DMS 273 treated with DMSO at 0.1 percent for 48 hours (cell line): ENCODE results near the gene KLHL7.
"Not testable (repeated sequence)": the region's sequence is repeated elsewhere in the genome, so short reads cannot be mapped to it uniquely, and the experiment has no call there.

Experiments
- DNase-seq: peaks from one replicate; lab custom pipeline; 2025; lab: John Stamatoyannopoulos, UW

Gene KLHL7

DNA sequence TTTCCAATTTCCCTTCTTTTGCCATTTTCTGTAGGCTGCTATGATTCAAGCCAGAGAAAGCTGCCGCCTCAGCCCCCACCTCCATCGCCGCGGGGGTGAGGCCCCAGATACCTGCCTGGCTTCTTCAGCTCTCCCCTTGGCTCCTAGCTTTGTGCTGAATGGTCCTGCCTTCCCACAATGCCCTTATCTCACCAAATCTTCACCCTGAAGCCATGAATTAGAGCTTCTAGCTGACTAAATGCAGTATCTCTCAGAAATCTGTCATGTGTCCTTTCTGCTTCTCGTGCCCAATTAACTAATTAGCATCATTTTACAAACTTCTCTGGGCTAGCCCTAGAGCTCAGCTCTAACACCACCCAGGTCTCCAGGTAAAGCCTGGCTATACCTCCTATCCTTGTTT lies 108.8 kb downstream of the KLHL7 start:
- DNase-seq, result no peak

DNA sequence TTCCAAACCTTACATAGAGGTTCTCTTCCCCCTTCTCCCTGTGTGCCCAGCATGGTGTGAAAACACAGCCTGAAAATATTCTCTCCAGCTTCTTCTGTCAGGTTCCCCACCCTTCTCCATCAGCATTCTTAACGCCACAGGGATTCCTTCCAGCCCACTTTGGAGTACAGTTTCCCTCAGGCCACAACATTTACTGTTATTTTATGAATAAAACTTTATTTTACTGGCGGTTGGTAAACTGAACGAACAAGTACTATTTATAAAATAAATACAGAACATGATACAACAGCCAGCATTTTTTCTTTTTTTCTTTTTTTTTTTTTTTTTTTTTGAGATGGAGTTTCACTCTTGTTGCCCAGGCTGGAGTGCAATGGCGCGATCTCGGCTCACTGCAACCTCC lies 109.4 kb downstream of the KLHL7 start:
- no peak for DNase-seq

DNA sequence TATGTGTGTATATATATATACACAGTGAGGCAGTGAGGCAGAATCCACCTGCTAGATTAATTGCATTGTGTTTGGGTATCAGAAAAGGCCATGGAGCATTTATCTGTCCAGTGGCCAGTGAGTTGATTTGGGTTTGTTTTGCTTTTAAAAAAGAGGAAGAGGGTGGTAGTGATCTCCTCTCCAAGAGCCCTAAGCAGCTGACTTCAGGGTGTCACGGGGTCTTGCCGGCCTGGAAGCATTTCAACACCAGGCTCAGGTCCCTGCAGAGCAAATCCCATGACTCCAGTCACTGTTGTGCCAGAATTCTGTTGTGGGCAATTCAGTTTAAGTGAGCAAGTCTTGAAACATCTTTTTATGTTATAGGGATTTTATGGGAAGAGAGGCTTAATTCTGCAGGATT lies 110.4 kb downstream of the KLHL7 start:
- DNase-seq, result no peak

DNA sequence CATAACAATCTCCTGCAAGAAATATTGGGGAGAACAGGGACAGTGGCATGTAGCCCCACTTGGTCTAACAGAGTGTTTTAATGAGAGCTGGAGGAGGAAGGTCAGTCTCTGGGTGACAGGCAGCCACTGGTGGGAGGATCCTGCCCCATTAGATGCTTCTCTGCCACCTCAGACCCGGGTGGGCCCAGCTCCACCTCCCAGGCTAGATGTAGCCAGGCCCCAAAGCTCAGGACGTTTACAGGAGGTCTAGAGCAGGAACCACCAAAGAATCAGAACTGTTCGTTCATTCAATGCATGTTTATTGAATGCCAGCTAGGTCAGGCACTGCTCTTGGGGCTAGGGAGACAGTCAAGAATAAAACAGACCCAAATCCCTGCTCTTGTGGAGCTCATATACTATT lies 112.6 kb downstream of the KLHL7 start:
- DNase-seq, result no peak

DNA sequence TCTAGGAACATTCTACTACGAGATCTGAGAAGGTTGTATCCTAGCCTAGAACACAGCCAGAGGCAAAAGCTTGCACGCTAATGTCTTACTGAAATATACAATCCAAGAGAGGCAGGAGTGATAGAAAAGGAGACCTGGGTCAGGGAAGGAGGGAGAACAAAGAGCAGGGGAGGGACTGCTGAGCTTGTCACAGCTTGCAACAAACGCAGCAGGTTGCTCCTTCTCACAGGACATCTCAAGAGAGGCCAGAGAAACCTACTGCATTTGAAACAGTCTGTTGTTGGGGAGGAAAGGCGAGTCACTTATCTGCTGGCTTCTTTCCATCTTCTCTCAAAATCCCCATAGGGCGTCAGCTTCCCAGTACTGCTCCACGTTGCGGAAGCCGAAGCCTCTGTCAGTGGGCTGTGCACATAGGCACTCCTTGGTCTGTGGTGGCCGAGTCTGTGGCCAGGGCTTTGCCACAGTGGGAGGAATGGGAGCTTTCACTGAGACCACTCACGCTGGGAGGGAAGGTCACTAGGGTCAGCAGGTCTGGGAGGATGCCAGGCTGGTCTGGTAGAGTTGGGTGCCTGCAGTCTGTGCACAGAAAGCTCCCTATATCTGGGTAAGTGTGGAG lies 115.2 kb downstream of the KLHL7 start:
- no peak for DNase-seq

- no peak for DNase-seq
Observed at GRCh38 chr7:23222439-23223030, 117.0 kb downstream of the KLHL7 start.

GRCh38 chr7:23224364-23224763 lies 118.8 kb downstream of the KLHL7 start:
- not testable (repeated sequence) for DNase-seq

GRCh38 chr7:23226844-23227450 lies 121.4 kb downstream of the KLHL7 start:
- no peak for DNase-seq
